GM18511 (cell line): ENCODE data around the gene PRKCE.
"Not testable (repeated sequence)": the region's sequence is repeated elsewhere in the genome, so short reads cannot be mapped to it uniquely, and the experiment has no call there.

Source experiments
- ATAC-seq: cut with Tn5 transposase; IDR thresholded peaks from one replicate; pipeline ENCODE4 v1.9.1; 2021; ENCODE audit warnings: mild to moderate bottlenecking, moderate library complexity; ENCODE audit not compliant: unreplicated experiment

Gene PRKCE

DNA sequence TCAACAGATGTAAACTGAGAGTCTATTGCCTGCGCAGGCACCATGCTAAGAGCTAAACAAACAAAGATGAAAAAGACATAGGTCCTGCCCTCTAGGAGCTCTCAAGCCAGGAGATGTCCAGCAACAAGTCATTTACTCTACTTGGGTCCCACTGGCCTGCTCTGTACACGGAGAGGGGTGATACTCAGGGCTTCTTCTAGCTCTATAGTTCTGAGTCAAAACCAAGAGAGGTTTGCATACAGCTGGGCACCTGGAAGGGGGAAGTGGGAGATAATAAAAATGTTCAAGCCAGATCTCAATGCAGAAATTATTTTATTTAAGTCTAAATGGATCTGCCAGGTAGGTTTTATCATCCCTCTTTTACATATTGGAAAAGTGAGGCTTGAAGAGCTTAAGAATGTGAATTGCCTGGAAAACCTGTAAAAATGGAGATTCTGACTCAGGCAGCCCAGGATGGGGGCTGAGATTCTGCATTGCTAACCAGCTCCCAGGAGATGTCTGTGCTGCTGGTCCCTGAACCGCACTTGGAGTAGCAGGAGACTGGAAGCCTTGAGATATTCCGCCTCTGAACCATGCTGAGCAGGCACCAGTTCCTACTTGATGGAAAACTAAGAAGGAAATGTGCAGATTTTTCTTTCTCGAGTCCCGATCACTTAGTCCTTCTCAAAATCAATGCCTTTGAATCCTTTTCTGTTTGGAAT, 201.1 kb downstream of the PRKCE start:
- peak; percentile 91 for ATAC-seq

GRCh38 chr2:45855374-45855773, 203.9 kb downstream of the PRKCE start:
- no peak for ATAC-seq

DNA sequence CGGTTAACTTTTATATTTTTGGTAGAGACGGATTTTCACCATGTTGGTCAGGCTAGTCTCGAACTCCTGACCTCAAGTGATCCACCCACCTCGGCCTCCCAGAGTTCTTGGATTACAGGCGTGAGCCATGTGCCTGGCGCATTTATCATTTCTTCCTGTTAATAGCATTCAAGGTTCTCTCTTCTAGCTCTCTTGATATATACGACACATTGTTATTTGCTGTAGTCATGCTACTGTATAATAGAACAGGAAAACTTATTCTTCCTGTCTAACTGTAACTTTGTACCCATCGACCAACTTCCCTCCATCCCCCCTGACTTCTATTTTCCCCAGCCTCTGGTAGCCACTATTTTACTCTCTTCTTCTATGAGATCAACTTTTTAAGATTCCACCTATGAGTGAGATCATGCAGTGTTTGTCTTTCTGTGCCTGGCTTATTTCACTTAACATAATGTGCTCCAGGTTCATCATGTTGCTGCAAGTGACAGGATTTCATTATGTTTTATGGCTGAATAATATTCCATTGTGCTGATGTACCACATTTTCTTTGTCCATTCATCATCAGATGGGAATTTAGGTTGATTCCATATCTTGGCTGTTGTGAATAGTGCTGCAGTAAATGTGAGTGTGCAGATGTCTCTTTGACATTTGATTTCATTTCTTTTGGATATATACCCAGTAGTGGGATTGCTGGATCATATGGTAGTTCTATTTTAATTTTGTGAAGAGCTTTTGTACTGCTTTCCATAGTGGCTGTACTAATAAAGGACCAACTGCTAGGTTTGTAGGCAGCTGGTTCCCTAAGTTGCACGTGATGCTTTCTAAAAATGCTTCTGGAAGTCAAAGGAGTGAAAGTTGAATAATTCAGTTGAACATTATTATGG, 205.2 kb downstream of the PRKCE start:
- ATAC-seq, result no peak

DNA sequence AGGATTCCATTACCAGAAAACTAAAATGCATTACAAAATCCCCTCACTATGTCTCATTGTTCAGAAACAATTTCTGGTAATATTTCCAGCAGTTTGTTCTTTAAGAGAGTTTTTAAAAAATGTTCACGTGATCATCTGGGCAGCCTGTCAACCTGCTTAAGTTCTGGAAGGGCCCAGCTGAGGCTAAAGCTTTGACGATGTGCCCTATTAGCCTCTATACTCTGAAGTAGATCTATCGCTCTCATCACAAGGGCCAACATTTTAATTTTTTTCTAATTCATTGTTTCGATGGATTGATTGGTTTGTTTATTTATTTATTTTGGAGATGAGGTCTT, 205.8 kb downstream of the PRKCE start:
- no peak for ATAC-seq

GRCh38 chr2:45857867-45858520, 206.5 kb downstream of the PRKCE start:
- ATAC-seq, result no peak

DNA sequence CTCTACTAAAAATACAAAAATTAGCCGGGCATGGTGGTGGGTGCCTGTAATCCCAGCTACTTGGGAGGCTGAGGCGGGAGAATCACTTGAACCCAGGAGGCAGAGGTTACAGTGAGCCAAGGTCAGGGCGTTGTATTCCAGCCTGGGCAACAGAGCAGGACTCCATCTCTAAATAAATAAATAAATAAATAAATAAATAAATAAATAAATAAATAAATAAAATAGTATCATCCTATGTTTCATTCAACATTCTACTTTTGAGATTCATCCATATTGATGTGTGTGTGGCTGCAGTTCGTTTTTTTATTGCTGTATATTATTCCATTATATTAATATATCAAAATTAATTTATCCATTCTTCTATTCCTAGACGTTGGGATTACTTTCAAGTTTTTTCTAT, 207.4 kb downstream of the PRKCE start:
- ATAC-seq, result not testable (repeated sequence)

GRCh38 chr2:45859682-45860081, 208.2 kb downstream of the PRKCE start:
- no peak for ATAC-seq

DNA sequence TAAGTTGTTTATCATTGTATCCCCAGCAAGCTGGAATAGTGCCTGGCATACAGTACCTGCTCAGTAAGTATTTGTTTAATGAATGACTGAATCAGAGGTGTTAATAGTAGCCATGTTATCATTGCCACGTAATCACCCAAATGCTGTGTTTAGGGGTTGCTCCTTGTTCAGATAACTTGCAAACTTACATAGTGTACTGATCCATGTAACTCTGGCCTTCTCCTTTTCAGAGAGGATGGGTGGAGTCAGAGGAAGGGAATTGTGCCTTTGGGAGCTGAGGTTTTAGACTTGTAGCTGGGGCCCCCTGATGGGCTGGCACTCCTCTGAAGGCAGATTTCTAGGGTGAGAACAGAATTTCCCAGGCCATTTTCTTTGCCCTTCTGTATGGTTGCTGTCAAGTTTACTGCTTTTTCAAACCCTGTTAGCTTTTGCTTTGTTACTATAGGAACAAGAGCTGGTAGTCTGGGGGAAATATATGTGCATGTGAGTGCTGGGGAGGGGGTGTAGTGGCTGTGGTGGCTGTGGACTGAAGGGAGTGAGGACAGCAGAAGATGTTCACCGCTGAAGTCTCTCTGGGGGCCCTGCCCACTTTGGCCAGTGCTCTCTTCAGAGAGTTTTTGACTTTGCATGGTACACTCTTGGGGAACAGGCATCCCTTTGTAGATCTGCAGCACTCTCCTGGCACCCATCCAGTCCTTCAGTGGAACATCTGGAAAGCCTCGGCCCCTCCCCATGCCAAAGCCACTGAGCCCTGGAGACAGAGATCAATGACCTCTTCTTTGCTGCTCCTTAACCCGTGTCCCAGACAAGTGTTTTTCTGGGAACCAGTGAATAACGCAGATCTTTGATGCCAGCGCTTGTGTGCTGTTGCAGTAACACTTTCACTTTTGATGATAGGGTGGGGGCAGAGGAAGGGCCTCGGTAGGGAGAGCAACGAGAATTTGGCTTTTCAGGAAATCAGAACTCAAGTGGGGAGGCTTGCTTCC, 209.0 kb downstream of the PRKCE start:
- ATAC-seq, result peak; percentile 50

DNA sequence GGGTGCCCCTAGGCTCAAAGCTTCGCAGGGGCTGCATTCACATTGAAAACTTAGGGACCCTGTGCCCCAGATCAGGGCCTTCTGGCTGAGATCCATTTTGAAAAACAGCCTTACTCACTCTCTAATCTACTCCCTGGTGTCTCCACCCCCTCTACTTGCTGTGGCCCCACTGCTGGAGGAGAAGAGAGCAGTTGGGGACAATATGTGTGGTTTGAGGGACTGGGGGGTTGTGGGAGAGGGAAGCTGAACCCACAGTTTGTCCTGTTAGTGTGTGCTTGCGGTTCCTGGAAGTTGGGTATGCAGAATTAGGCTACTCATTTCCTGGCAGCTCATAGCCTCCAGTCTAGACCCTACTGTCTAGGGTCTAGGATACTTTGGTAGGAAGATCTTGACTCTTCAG, 211.4 kb downstream of the PRKCE start:
- no peak for ATAC-seq

- ATAC-seq, result no peak
Measured at GRCh38 chr2:45864121-45864520, 212.6 kb downstream of the PRKCE start.

GRCh38 chr2:45867349-45867748, 215.9 kb downstream of the PRKCE start:
- ATAC-seq, result no peak

GRCh38 chr2:45867800-45868199, 216.3 kb downstream of the PRKCE start:
- ATAC-seq, result no peak

DNA sequence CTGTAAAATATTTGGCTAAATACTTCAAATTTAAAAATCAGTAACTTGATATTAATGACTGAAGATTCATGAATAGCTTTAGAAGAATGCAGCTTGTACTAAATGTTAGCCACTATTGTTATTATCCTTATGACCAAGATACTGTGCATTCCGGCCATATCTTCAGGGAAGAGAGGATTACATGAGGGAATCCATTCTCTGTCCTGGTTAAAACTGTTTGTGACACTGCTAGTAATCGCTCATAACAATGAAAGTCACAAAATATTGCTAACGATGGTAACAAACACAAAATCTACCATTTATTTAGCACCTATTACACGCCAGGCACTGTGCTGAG, 217.7 kb downstream of the PRKCE start:
- ATAC-seq, result no peak

- no peak for ATAC-seq
Measured at GRCh38 chr2:45871025-45871424, 219.6 kb downstream of the PRKCE start.

- ATAC-seq, result no peak
Measured at GRCh38 chr2:45871541-45871940, 220.1 kb downstream of the PRKCE start.

DNA sequence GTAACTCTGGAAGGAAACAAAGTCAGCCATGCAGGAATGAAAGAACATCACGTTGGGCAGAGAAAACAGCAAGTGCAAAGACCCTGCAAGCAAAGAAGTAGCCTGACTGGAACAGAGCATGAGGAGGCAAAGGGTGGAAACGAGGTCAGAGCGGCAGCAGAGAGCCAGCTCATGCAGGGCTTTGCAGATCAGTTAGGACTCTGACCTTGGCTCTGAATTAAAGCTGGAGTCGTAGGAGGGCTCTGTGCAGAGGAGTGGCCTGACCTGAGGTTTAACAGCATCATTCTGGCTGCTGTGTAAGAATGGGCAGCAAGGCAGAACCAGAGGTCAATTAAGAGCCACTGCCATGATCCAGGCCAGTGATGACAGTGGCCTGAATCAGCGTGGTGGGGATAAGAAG, 220.7 kb downstream of the PRKCE start:
- ATAC-seq, result no peak

DNA sequence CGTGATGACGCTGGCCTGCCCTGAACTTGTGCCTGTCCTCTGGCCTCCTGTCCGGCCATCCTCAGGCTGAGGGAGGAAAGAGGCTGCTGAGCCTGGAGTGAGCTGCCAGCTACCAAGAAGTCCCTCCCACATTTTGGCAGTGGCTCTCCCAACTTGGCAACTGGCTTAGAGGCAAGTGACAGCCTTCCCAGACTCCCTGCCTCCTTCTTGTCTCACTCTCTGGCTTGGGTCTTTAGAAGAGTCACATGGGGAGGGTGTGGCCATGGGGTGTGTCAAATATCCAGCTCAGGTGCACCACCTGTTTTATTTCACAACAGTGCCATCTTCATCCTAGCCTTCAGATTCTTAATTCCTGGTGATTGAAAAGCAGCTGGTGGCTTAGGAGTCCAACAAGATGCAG, 222.9 kb downstream of the PRKCE start:
- ATAC-seq, result no peak

DNA sequence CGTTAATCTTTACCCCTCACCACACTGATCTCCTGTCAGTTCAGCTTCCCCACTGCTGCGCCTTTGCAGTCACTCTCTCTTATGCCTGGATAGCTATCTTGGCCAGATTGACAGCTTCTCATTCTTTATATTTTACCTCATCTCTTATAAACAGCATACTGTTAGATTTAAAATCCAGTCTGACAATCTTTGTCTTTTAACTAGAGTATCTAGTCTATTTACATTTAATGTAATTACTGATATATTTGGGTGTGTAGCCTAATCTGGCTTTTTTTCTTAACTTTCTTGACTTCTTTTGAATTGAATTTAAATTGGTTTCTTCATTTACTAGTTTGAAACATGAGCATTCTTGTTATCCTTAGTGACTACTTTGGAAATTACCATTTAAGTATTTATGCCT, 225.1 kb downstream of the PRKCE start:
- no peak for ATAC-seq

GRCh38 chr2:45879406-45879805, 227.9 kb downstream of the PRKCE start:
- no peak for ATAC-seq

- no peak for ATAC-seq
Measured at GRCh38 chr2:45879936-45880335, 228.5 kb downstream of the PRKCE start.
